ENCODE results near the gene POLR2H.

- TF ChIP-seq POLR2A (IDR thresholded peaks at IDR 0.05; ENCODE audit: low read depth, low read length) (no peak), HDAC6 (IDR thresholded peaks at IDR 0.05; ENCODE audit: unreplicated experiment) (no peak), ZBTB4 (CRISPR knock-in tag; IDR thresholded peaks at IDR 0.05) (no peak), CTCF (IDR thresholded peaks at IDR 0.05 in 2 of 3, conservative IDR thresholded peaks at IDR 0.05 in 1 of 3; ENCODE audit: control insufficient read depth in 2 of 3, extremely low read depth in 1 of 3, insufficient read depth in 1 of 3, low read depth in 3 of 3, low read length in 3 of 3) (no peak), RCOR1 (conservative IDR thresholded peaks at IDR 0.05; ENCODE audit: low read depth, low read length) (no peak), SREBF2 (IDR thresholded peaks at IDR 0.05; ENCODE audit: low read length) (no peak), POU2F2 (IDR thresholded peaks at IDR 0.05; ENCODE audit: borderline replicate concordance, low read depth, low read length) (no peak), ZNF274 (IDR thresholded peaks at IDR 0.05; ENCODE audit: insufficient read depth, insufficient read length) (no peak), NR2F1 (conservative IDR thresholded peaks at IDR 0.05) (no peak)
Observed at GRCh38 chr3:184358921-184359350, 2.6 kb upstream of the POLR2H start.

All from GM12878 (cell line).